SK-N-SH (cell line): ENCODE data around the gene MRPS12. TPM values are rescaled to one million over a fixed set of nuclear protein-coding genes. Genes with fewer than 3 reads are reported as not detected.

Experiments
- CTCF ChIA-PET: fragments of 300-600, 350-600 bp; formaldehyde crosslinking; extraction: SDS; loops from one replicate; lab custom pipeline; 2021; lab: Yijun Ruan, JAX
- POLR2A ChIA-PET: fragments of 350-600 bp; sonication (Branson Sonifier 250); formaldehyde crosslinking; extraction: SDS; loops from one replicate; lab custom pipeline; 2020; ENCODE audit warnings: antibody characterized with exemption, inconsistent platforms; lab: Yijun Ruan, JAX
- DNase-seq: peaks from one replicate; pipeline ENCODE4 v3.0.0; 2012
- H2AFZ ChIP-seq: fragments of 200-600 bp; sonication (generic); 2 replicates; pipeline ENCODE4 v1.8.1; 2016; ENCODE audit warnings: antibody characterized with exemption, mild to moderate bottlenecking, low read depth
- H3F3A ChIP-seq: fragments of 200-600 bp; sonication (generic); replicated peaks from 2 replicates; pipeline ENCODE3; 2016; ENCODE audit warnings: antibody characterized with exemption, mild to moderate bottlenecking; ENCODE audit not compliant: insufficient read depth
- H3K27ac ChIP-seq, 2 experiments: fragments of 200-500 bp in 1 of 2; fragments of 200-600 bp in 1 of 2; sonication (Bioruptor generic) in 1 of 2; sonication (generic), shearing (Covaris generic) in 1 of 2; 2 replicates each; pipeline versions ENCODE4 v1.5.1 to v1.6.1; 2014 to 2016; ENCODE audit warnings: low read depth in 2 of 2, inconsistent platforms in 1 of 2, low read length in 1 of 2, mild to moderate bottlenecking in 1 of 2, mixed read lengths in 1 of 2
- H3K27me3 ChIP-seq: fragments of 200-600 bp; sonication (generic), shearing (Covaris generic); 2 replicates; pipeline ENCODE4 v1.6.1; 2016; ENCODE audit warnings: mixed run types; ENCODE audit not compliant: insufficient read depth
- H3K36me3 ChIP-seq, 2 experiments: fragments of 200-500 bp in 1 of 2; fragments of 200-600 bp in 1 of 2; sonication (Bioruptor generic) in 1 of 2; sonication (generic) in 1 of 2; replicated peaks in 1 of 2; 2 replicates each; pipeline versions ENCODE3 to v1.5.1; 2014 to 2016; ENCODE audit warnings: low read length in 1 of 2, mild to moderate bottlenecking in 1 of 2; ENCODE audit not compliant: insufficient read depth in 2 of 2, control insufficient read depth in 1 of 2
- H3K4me1 ChIP-seq, 2 experiments: fragments of 200-500 bp in 1 of 2; fragments of 200-600 bp in 1 of 2; sonication (Bioruptor generic) in 1 of 2; sonication (generic), shearing (Covaris generic) in 1 of 2; 2 replicates each; pipeline versions ENCODE4 v1.5.1 to v1.6.1; 2014 to 2016; ENCODE audit warnings: low read depth in 1 of 2, low read length in 1 of 2, mixed run types in 1 of 2; ENCODE audit not compliant: insufficient read depth in 2 of 2, control insufficient read depth in 1 of 2
- H3K4me2 ChIP-seq: fragments of 200-600 bp; sonication (generic), shearing (Covaris generic); 2 replicates; pipeline ENCODE4 v1.6.1; 2017; ENCODE audit warnings: mixed run types
- H3K4me3 ChIP-seq, 2 experiments: fragments of 200-500 bp in 1 of 2; fragments of 200-600 bp in 1 of 2; sonication (Bioruptor generic) in 1 of 2; sonication (generic), shearing (Covaris generic) in 1 of 2; 2 replicates each; pipeline versions ENCODE4 v1.5.1 to v1.8.1; 2014 to 2016; ENCODE audit warnings: low read depth in 2 of 2, inconsistent platforms in 1 of 2, low read length in 1 of 2, mild to moderate bottlenecking in 1 of 2, mixed read lengths in 1 of 2, moderate library complexity in 1 of 2
- H3K79me2 ChIP-seq: fragments of 200-600 bp; sonication (generic); 2 replicates; pipeline ENCODE4 v1.8.1; 2017; ENCODE audit warnings: mild to moderate bottlenecking; ENCODE audit not compliant: insufficient read depth
- H3K9ac ChIP-seq: fragments of 200-600 bp; sonication (generic); 2 replicates; pipeline ENCODE4 v1.6.1; 2017; ENCODE audit warnings: mixed run types
- H3K9me2 ChIP-seq: fragments of 200-600 bp; sonication (generic); 2 replicates; pipeline ENCODE4 v1.6.1; 2017; ENCODE audit warnings: mixed run types
- H3K9me3 ChIP-seq: fragments of 200-600 bp; sonication (generic); 2 replicates; pipeline ENCODE4 v1.6.1; 2017; ENCODE audit warnings: mixed run types, mild to moderate bottlenecking, moderate library complexity
- H4K20me1 ChIP-seq: fragments of 200-600 bp; sonication (generic); 2 replicates; pipeline ENCODE4 v1.6.1; 2017; ENCODE audit warnings: mild to moderate bottlenecking, mixed run types; ENCODE audit not compliant: insufficient read depth
- CTCF ChIP-seq: fragments of 200-600 bp; sonication (generic); IDR thresholded peaks from 2 replicates; pipeline ENCODE4 v1.6.1; 2017; ENCODE audit warnings: antibody characterized with exemption, mild to moderate bottlenecking, moderate library complexity
- FOXM1 ChIP-seq: IDR thresholded peaks from 2 replicates; pipeline ENCODE4 v1.4.0; 2012; ENCODE audit warnings: low read depth, mild to moderate bottlenecking
- GABPA ChIP-seq: IDR thresholded peaks from 2 replicates; pipeline ENCODE4 v1.4.0; 2012; ENCODE audit warnings: low read depth, mild to moderate bottlenecking
- JUND ChIP-seq: IDR thresholded peaks from 2 replicates; pipeline ENCODE4 v1.4.0; 2012
- MEF2A ChIP-seq: IDR thresholded peaks from 2 replicates; pipeline ENCODE4 v1.4.0; 2012; ENCODE audit warnings: low read depth, borderline replicate concordance
- PBX3 ChIP-seq: IDR thresholded peaks from 2 replicates; pipeline ENCODE4; 2012
- POLR2AphosphoS5 ChIP-seq: IDR thresholded peaks from 2 replicates; pipeline ENCODE4 v1.6.1; 2012; ENCODE audit warnings: low read depth, low read length
- RXRA ChIP-seq: IDR thresholded peaks from 2 replicates; pipeline ENCODE4 v1.4.0; 2012; ENCODE audit warnings: low read depth, mild to moderate bottlenecking, borderline replicate concordance
- USF1 ChIP-seq: IDR thresholded peaks from 2 replicates; pipeline ENCODE4 v1.4.0; 2012; ENCODE audit warnings: low read depth, borderline replicate concordance
- USF2 ChIP-seq: fragments of 150-350 bp; IDR thresholded peaks from 2 replicates; pipeline ENCODE4 v1.6.1; 2017; ENCODE audit warnings: antibody characterized with exemption, low read length, low read depth, borderline replicate concordance
- YY1 ChIP-seq: IDR thresholded peaks from 2 replicates; pipeline ENCODE4 v1.4.0; 2012; ENCODE audit warnings: low read depth, mild to moderate bottlenecking
- ZBTB33 ChIP-seq: IDR thresholded peaks from 2 replicates; pipeline ENCODE4 v1.4.0; 2012; ENCODE audit warnings: low read depth, borderline replicate concordance
- WGBS: methylation state at CpG from one replicate; pipeline ENCODE4 v1.1.6; 2017; ENCODE audit warnings: low lambda C conversion rate; 5-methylcytosine and 5-hydroxymethylcytosine counted together
- polyA plus RNA-seq, 3 experiments: library from polyadenylated mRNA; depleted of rRNA; stranded (reverse); fragments of >200 nt; gene quantifications; 2 replicates each; pipeline ENCODE4 v1.2.3, GENCODE V29; 2012

MRPS12 gene
- polyA plus RNA-seq, 1 of the 3 experiments (the other 2 are of a cell fraction): 59.6 TPM

- TF ChIP-seq CTCF (no peak), POLR2AphosphoS5 (no peak), USF1 (no peak), GABPA (no peak)
These were observed 39.0 kb upstream of the MRPS12 start (continued) for GRCh38 chr19:38891771-38892170.

- H3K9me3 ChIP-seq: no peaks in the 10 kb centered on the region
- no peaks in the 10 kb centered on the region for H3F3A ChIP-seq
- no peak for DNase-seq
- POLR2A ChIA-PET: no interaction called here
- no peaks in the 10 kb centered on the region for H4K20me1 ChIP-seq
- CTCF ChIA-PET: no interaction called here
- no peak overlapping the region for H2AFZ ChIP-seq
- H3K27ac ChIP-seq: no peak overlapping the region
- no peaks in the 10 kb centered on the region; a peak in 1 of 4 replicates for H3K4me1 ChIP-seq
- H3K4me2 ChIP-seq: no peak overlapping the region
- H3K79me2 ChIP-seq: no peaks in the 10 kb centered on the region
- no peaks in the 10 kb centered on the region for H3K27me3 ChIP-seq
- H3K36me3 ChIP-seq: peaks cover 0 to 8% of the 10 kb centered on the region in 2 experiments
- WGBS: 93% methylated on average over 5 of the region's 5 CpGs
- H3K9me2 ChIP-seq: no peaks in the 10 kb centered on the region
- no peak overlapping the region for H3K4me3 ChIP-seq
- H3K9ac ChIP-seq: no peak overlapping the region
- TF ChIP-seq FOXM1: no peak
- TF ChIP-seq PBX3: no peak
- no peak for TF ChIP-seq JUND
- TF ChIP-seq USF2: no peak
- no peak for TF ChIP-seq RXRA
- no peak for TF ChIP-seq MEF2A
- TF ChIP-seq, all 33 proteins: peak for 0
These were observed 37.9 kb upstream of the MRPS12 start for GRCh38 chr19:38892841-38893240.

- WGBS: 97% methylated on average over 11 of the region's 14 CpGs
- CTCF ChIA-PET: interaction anchor here (2.0 kb wide), 1 partner anchor 37 kb away, joined by 5 read pairs; the partner anchor contains the start of genes MRPS12 and SARS2
These were observed 37.4 kb upstream of the MRPS12 start for GRCh38 chr19:38893341-38893771.

More at GRCh38 chr19:38893341-38893771, 37.4 kb upstream of the MRPS12 start:
- Histone ChIP-seq H3K79me2 (no peaks in the 10 kb centered on the region), H3K9me3 (no peaks in the 10 kb centered on the region), H3K27ac (no peak overlapping the region), H2AFZ (no peak overlapping the region), H3K27me3 (no peaks in the 10 kb centered on the region), H3K9ac (no peak overlapping the region), H3K4me2 (no peak overlapping the region), H3K4me1 (peaks cover 0 to 2% of the 10 kb centered on the region in 2 experiments; a peak in 1 of 4 replicates), H3K36me3 (peaks cover 0 to 8% of the 10 kb centered on the region in 2 experiments), H4K20me1 (no peaks in the 10 kb centered on the region), H3K9me2 (no peaks in the 10 kb centered on the region), H3F3A (no peaks in the 10 kb centered on the region), H3K4me3 (no peak overlapping the region)
- POLR2A ChIA-PET: interaction anchor here (1.2 kb wide), 1 partner anchor 14 kb away, joined by 3 read pairs; no protein-coding TSS in a partner anchor
- no peak for TF ChIP-seq ZBTB33
- TF ChIP-seq PBX3: no peak
- TF ChIP-seq YY1: no peak
- DNase-seq: no peak
